SK-N-SH treated with all-trans-retinoic acid at 6 μM for 48 hours (cell line): ENCODE measurements around the gene PARD3B.

Source experiments
- ARNTL ChIP-seq: fragments of 450-650 bp; formaldehyde crosslinking; IDR thresholded peaks from 2 replicates; pipeline ENCODE4 v1.5.0; 2020; ENCODE audit warnings: low read depth, mild to moderate bottlenecking, moderate library complexity, borderline replicate concordance
- BACH2 ChIP-seq: fragments of 250-450 bp; sonication (Bioruptor Pico); IDR thresholded peaks from 2 replicates; pipeline ENCODE4 v1.9.0; 2021; ENCODE audit warnings: mild to moderate bottlenecking, borderline replicate concordance
- PPARA ChIP-seq: fragments of 250-450 bp; sonication (Bioruptor Pico); IDR thresholded peaks from 2 replicates; pipeline ENCODE4 v1.5.0; 2020; ENCODE audit warnings: mild to moderate bottlenecking, borderline replicate concordance
- ZFP3 ChIP-seq: fragments of 250-450 bp; sonication (Bioruptor Pico); IDR thresholded peaks from 2 replicates; pipeline ENCODE4 v1.5.0; 2020; ENCODE audit warnings: mild to moderate bottlenecking, moderate library complexity
- TF ChIP-seq, protein P1 (sequence below): fragments of 250-450 bp; sonication (Bioruptor Pico); IDR thresholded peaks from 2 replicates; pipeline ENCODE4 v1.5.1; 2020; ENCODE audit warnings: low read depth, mild to moderate bottlenecking, moderate library complexity
- TF ChIP-seq, protein P2 (sequence below): fragments of 250-450 bp; sonication (Bioruptor Pico); IDR thresholded peaks from 2 replicates; pipeline ENCODE4 v1.5.0; 2020; ENCODE audit warnings: mild to moderate bottlenecking, moderate library complexity
- TF ChIP-seq, protein P3 (sequence below): fragments of 250-450 bp; sonication (Bioruptor Pico); IDR thresholded peaks from 2 replicates; pipeline ENCODE4 v1.8.0; 2020; ENCODE audit warnings: mild to moderate bottlenecking, moderate library complexity, borderline replicate concordance

DNA sequence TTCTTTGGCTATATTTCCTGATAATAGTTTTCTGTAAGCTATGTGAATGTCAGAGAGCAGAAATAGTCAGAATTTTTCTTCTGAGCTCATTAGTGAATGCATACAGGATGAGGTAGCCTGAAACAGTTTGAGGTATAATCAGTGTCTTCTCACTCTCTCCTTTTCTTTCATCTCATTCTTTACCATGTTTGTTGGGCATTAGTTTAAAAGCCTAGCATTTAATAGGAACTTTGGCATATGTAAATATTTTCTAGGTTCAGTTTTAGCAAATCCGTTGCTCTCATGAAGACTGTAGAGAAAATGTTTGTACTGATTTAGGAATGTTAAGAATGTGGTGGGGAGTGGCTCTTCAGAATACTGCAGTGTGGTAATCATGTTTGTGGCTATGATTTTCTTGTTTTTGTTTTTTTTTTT is 119.4 kb downstream of the PARD3B start:
- TF ChIP-seq, protein P1, sequence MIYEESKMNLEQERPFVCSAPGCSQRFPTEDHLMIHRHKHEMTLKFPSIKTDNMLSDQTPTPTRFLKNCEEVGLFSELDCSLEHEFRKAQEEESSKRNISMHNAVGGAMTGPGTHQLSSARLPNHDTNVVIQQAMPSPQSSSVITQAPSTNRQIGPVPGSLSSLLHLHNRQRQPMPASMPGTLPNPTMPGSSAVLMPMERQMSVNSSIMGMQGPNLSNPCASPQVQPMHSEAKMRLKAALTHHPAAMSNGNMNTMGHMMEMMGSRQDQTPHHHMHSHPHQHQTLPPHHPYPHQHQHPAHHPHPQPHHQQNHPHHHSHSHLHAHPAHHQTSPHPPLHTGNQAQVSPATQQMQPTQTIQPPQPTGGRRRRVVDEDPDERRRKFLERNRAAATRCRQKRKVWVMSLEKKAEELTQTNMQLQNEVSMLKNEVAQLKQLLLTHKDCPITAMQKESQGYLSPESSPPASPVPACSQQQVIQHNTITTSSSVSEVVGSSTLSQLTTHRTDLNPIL (CRISPR knock-in tag) = peak; percentile 38; the same call in 1 of the 2 replicates
- TF ChIP-seq ZFP3 (CRISPR knock-in tag) = no peak
- TF ChIP-seq, protein P2, sequence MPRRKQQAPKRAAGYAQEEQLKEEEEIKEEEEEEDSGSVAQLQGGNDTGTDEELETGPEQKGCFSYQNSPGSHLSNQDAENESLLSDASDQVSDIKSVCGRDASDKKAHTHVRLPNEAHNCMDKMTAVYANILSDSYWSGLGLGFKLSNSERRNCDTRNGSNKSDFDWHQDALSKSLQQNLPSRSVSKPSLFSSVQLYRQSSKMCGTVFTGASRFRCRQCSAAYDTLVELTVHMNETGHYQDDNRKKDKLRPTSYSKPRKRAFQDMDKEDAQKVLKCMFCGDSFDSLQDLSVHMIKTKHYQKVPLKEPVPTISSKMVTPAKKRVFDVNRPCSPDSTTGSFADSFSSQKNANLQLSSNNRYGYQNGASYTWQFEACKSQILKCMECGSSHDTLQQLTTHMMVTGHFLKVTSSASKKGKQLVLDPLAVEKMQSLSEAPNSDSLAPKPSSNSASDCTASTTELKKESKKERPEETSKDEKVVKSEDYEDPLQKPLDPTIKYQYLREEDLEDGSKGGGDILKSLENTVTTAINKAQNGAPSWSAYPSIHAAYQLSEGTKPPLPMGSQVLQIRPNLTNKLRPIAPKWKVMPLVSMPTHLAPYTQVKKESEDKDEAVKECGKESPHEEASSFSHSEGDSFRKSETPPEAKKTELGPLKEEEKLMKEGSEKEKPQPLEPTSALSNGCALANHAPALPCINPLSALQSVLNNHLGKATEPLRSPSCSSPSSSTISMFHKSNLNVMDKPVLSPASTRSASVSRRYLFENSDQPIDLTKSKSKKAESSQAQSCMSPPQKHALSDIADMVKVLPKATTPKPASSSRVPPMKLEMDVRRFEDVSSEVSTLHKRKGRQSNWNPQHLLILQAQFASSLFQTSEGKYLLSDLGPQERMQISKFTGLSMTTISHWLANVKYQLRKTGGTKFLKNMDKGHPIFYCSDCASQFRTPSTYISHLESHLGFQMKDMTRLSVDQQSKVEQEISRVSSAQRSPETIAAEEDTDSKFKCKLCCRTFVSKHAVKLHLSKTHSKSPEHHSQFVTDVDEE (CRISPR knock-in tag) = no peak
- TF ChIP-seq PPARA (CRISPR knock-in tag) = no peak
- TF ChIP-seq, protein P3, sequence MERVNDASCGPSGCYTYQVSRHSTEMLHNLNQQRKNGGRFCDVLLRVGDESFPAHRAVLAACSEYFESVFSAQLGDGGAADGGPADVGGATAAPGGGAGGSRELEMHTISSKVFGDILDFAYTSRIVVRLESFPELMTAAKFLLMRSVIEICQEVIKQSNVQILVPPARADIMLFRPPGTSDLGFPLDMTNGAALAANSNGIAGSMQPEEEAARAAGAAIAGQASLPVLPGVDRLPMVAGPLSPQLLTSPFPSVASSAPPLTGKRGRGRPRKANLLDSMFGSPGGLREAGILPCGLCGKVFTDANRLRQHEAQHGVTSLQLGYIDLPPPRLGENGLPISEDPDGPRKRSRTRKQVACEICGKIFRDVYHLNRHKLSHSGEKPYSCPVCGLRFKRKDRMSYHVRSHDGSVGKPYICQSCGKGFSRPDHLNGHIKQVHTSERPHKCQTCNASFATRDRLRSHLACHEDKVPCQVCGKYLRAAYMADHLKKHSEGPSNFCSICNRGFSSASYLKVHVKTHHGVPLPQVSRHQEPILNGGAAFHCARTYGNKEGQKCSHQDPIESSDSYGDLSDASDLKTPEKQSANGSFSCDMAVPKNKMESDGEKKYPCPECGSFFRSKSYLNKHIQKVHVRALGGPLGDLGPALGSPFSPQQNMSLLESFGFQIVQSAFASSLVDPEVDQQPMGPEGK (CRISPR knock-in tag) = no peak
- no peak for TF ChIP-seq BACH2 (CRISPR knock-in tag)
- TF ChIP-seq ARNTL (CRISPR knock-in tag) = no peak
